Adrenal gland (tissue), 12 donors: ENCODE measurements around the gene GMDS. TPM values are rescaled to one million over a fixed set of nuclear protein-coding genes. Genes with fewer than 3 reads are reported as not detected.

ENCODE experiments used
- DNase-seq, 7 donors: peaks; one replicate each; pipeline ENCODE4 v3.0.0-alpha.2; 2019 to 2020
- H3K27ac ChIP-seq, 5 donors: fragments of 200-600 bp; sonication (generic) in 4 of 5; 1 replicate in 3 of 5; 2 replicates in 2 of 5; pipeline versions ENCODE4 v1.5.1 to v1.8.0; 2016 to 2020; ENCODE audit warnings: mild to moderate bottlenecking in 1 of 5
- H3K27me3 ChIP-seq: fragments of 200-600 bp; 2 replicates; pipeline ENCODE4 v1.8.0; 2021
- H3K36me3 ChIP-seq, 2 donors: fragments of 200-600 bp; replicated peaks in 1 of 2; 1 replicate in 1 of 2; 2 replicates in 1 of 2; pipeline versions ENCODE4 v1.5.1 to v1.8.0; 2018 to 2022
- H3K4me1 ChIP-seq, 2 donors: fragments of 200-600 bp; replicated peaks in 1 of 2; 1 replicate in 1 of 2; 2 replicates in 1 of 2; pipeline versions ENCODE4 v1.5.1 to v1.8.0; 2018 to 2021
- H3K4me3 ChIP-seq, 4 donors: fragments of 200-600 bp; sonication (generic) in 3 of 4; one replicate each; pipeline ENCODE4 v1.5.1; 2016 to 2018
- H3K9me3 ChIP-seq, 3 donors: fragments of 200-600 bp; sonication (generic) in 1 of 3; replicated peaks in 1 of 3; 1 replicate in 2 of 3; 2 replicates in 1 of 3; pipeline versions ENCODE4 v1.5.1 to v1.8.0; 2016 to 2021
- POLR2A ChIP-seq, 2 donors: fragments of 450-650 bp; IDR thresholded peaks; one replicate each; pipeline ENCODE4 v1.6.1; 2017; ENCODE audit warnings: antibody characterized with exemption in 2 of 2, mild to moderate bottlenecking in 2 of 2, moderate library complexity in 1 of 2
- WGBS, 4 donors: extraction: QIAGEN DNeasy Blood & Tissue Kit in 2 of 4; methylation state at CpG; one replicate each; pipeline versions ENCODE4 v1.1.5 to v1.1.7; 2013 to 2017; 5-methylcytosine and 5-hydroxymethylcytosine counted together
- intact Hi-C, 2 donors: fragments of 100-400 bp; cut with DNase I; formaldehyde crosslinking; loops; one replicate each; pipeline versions ENCODE4 v1.14.1 to v1.15.0; 2022 to 2023
- polyA plus RNA-seq, 3 donors: library from polyadenylated mRNA; stranded (reverse); fragments of 200-250 nt in 2 of 3; fragments of 350-450 nt in 1 of 3; fragmentation: Illumina TruSeq in 1 of 3; extraction: RNeasy Lipid Tissue Mini Kit (QIAGEN cat#74804) in 1 of 3; gene quantifications; one replicate each; pipeline ENCODE4 v1.2.3, GENCODE V29; 2013 to 2014
- total RNA-seq, 9 donors: library from RNA; depleted of rRNA in 4 of 9; stranded (reverse); fragments of >200 nt in 4 of 9; fragments of 120-200 nt in 1 of 9; fragmentation: NEBNext Ultra II Directional in 1 of 9; extraction: Animal tissue kit (Norgen Biotek cat#: 25700) in 1 of 9; gene quantifications; one replicate each; pipeline versions ENCODE4 v1.1.0 to v1.2.4, GENCODE V29; 2013 to 2023
- TF ChIP-seq, protein P1 (sequence below), 6 experiments: fragments of 450-650 bp in 4 of 6; fragments of 200-600 bp in 2 of 6; sonication (generic) in 1 of 6; IDR thresholded peaks; 1 replicate in 5 of 6; 2 replicates in 1 of 6; pipeline versions ENCODE4 v1.5.1 to v1.8.0; 2016 to 2021; ENCODE audit warnings: antibody characterized with exemption in 6 of 6, mild to moderate bottlenecking in 2 of 6, moderate library complexity in 1 of 6
- donor health status: healthy with polysubstance abuse.
- donor health status: Bipolar disorder and iron deficiency.
- donor health status: DM: yes; HTN: yes; CAD: no.
- donor health status: DM: no; HTN: no; CAD: no.
- donor health status: DM: no; HTN: no; CAD: no.
- donor health status: DM: yes; HTN: yes; CAD: no.

Gene GMDS
- total and polyA plus RNA-seq, 12 donors, result 8.5 to 39.2 (median 15.2) TPM

GRCh38 chr6:1701668-1702353 is 543.6 kb downstream of the GMDS start:
- Histone ChIP-seq H3K9me3 (no peaks in the 10 kb centered on the region), H3K27me3 (no peaks in the 10 kb centered on the region), H3K4me3 (no peak overlapping the region), H3K36me3 (no peaks in the 10 kb centered on the region), H3K4me1 (no peaks in the 10 kb centered on the region), H3K27ac (no peak overlapping the region)
- no peak for TF ChIP-seq POLR2A (IDR thresholded peaks at IDR 0.05)
- TF ChIP-seq, protein P1, sequence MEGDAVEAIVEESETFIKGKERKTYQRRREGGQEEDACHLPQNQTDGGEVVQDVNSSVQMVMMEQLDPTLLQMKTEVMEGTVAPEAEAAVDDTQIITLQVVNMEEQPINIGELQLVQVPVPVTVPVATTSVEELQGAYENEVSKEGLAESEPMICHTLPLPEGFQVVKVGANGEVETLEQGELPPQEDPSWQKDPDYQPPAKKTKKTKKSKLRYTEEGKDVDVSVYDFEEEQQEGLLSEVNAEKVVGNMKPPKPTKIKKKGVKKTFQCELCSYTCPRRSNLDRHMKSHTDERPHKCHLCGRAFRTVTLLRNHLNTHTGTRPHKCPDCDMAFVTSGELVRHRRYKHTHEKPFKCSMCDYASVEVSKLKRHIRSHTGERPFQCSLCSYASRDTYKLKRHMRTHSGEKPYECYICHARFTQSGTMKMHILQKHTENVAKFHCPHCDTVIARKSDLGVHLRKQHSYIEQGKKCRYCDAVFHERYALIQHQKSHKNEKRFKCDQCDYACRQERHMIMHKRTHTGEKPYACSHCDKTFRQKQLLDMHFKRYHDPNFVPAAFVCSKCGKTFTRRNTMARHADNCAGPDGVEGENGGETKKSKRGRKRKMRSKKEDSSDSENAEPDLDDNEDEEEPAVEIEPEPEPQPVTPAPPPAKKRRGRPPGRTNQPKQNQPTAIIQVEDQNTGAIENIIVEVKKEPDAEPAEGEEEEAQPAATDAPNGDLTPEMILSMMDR (IDR thresholded peaks at IDR 0.05), result no peak
- WGBS, 4 donors, result 74 to 85% (median 82%) methylated on average over 12 of the region's 12 CpGs
- DNase-seq, result no peak
- intact Hi-C loops, result no loop called here

DNA sequence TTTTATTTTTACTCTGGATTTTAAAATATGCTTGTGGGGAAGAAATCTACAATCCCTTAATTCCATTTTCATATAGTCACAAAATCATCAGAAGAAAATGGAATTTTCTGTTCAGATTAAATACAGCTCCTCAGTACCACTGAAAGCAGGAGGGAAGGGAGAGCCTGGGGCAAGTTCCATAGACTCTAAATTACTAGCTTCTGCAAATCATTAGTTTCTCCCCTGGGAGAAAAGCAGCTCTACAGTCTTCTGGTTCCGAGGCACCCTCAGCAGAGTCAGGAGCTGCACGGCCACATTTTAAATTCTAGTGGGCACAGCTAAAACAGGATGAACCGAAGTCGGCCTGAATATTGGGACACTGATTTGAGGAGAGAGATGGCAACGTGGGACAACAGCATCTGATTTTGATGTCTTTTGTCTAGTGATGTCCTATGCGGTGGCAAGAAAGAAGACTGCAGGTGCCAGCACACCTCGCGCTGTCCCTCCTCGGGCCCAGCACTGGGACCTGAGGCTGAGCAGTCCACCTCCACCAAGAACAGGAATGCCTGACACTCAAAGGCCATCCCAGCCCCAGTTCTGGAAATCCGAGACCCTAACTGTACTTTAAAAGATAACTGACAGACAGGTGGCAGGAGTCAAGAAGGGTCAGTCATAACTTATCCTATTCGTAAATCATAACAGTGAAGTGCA is 545.0 kb downstream of the GMDS start:
- no peaks in the 10 kb centered on the region for H3K4me1 ChIP-seq
- intact Hi-C loops, result no loop called here

DNA sequence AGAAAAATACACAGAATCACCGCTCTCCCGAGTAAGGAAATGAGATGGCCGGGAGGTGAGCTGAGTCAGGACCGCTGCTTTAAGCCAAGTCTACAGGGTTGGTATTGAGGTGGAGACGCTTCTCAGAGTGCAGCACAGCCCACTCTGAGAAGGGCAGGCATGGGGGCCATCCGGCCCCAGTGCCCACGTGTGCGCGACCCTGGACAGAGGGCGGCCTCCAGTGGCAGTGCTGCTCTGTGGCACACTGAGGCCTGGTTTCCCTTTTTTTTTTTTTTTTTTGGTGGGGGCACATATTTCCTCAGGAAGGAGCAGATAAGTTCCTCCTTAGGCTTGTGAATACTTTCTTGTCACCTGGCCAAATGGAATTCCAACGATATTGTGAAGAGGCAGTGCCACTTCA is 546.9 kb downstream of the GMDS start:
- no peaks in the 10 kb centered on the region for H3K36me3 ChIP-seq
- H3K27ac ChIP-seq, result no peak overlapping the region
- no peaks in the 10 kb centered on the region for H3K9me3 ChIP-seq
- intact Hi-C loops, result no loop called here
- no peaks in the 10 kb centered on the region for H3K27me3 ChIP-seq
- H3K4me3 ChIP-seq, result no peak overlapping the region
- TF ChIP-seq, protein P1 (IDR thresholded peaks at IDR 0.05), result no peak
- TF ChIP-seq POLR2A (IDR thresholded peaks at IDR 0.05), result no peak
- H3K4me1 ChIP-seq, result no peaks in the 10 kb centered on the region
- 82 to 94% (median 85%) methylated on average over 11 of the region's 11 CpGs for WGBS, 4 donors
- no peak for DNase-seq

More for the DNA sequence above, 545.0 kb downstream of the GMDS start:
- H3K36me3 ChIP-seq, result no peaks in the 10 kb centered on the region
- no peak for DNase-seq
- H3K27ac ChIP-seq, result no peak overlapping the region
- no peaks in the 10 kb centered on the region for H3K9me3 ChIP-seq
- H3K4me3 ChIP-seq, result no peak overlapping the region
- no peak for TF ChIP-seq POLR2A (IDR thresholded peaks at IDR 0.05)
- TF ChIP-seq, protein P1 (IDR thresholded peaks at IDR 0.05), result no peak
- 86 to 93% (median 89%) methylated on average over 11 of the region's 11 CpGs for WGBS, 4 donors
- H3K27me3 ChIP-seq, result no peaks in the 10 kb centered on the region

DNA sequence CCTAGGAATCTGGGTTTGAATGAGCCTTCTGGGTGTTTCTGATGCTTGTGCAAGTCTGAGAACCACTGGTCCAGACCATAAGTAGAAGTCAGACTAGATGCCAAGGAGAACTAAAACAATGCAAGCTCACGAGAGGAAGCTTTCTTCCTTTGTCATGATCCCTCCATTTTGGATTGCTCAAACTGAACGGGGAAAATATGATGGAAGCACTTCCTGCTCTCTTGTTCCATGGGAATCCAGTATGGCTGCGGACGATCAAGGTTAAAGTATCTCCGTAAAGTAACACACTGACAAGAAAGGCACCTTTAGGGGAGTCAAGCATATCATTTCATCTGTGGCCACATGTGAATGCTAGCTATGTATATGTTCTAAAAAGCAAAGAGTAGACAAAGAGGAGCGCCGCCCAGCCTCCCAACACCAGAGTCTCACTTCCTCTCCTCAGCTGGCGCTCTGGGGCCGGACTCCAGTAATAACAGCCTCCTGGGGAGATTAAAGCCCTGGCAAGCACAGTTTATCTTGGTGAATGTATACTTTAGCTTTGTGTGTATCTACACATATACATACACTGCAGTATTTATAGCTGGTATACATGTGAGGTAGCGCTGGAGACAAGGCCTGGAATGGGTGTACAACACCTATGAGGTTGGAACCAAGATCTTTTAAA is 547.6 kb downstream of the GMDS start:
- DNase-seq, result no peak
- intact Hi-C loops, result no loop called here

More for the DNA sequence above, 547.6 kb downstream of the GMDS start:
- Histone ChIP-seq H3K4me1 (no peaks in the 10 kb centered on the region), H3K27me3 (no peaks in the 10 kb centered on the region), H3K4me3 (no peak overlapping the region), H3K36me3 (no peaks in the 10 kb centered on the region), H3K27ac (no peak overlapping the region), H3K9me3 (no peaks in the 10 kb centered on the region)
- no peak for TF ChIP-seq POLR2A (IDR thresholded peaks at IDR 0.05)
- TF ChIP-seq, protein P1 (IDR thresholded peaks at IDR 0.05), result no peak
- 92 to 96% (median 94%) methylated on average over 9 to 10 of the region's 10 CpGs for WGBS, 4 donors
